MM.1S (cell line): ENCODE results near the gene RB1.

Source experiments
- DNase-seq: peaks from one replicate; pipeline ENCODE4 v3.0.0-alpha.2; 2015
- H2AFZ ChIP-seq: fragments of 300-600 bp; sonication (generic); 2 replicates; pipeline ENCODE4 v1.6.0; 2016; ENCODE audit warnings: antibody characterized with exemption, low read length
- H3F3A ChIP-seq: fragments of 300-600 bp; sonication (generic); 2 replicates; pipeline ENCODE4 v1.6.1; 2016; ENCODE audit warnings: mild to moderate bottlenecking, antibody characterized with exemption, low read length, moderate library complexity, mixed read lengths; ENCODE audit not compliant: insufficient read depth
- H3K27ac ChIP-seq: fragments of 300-600 bp; sonication (generic); 2 replicates; pipeline ENCODE4 v1.5.1; 2016; ENCODE audit warnings: mild to moderate bottlenecking, low read length
- H3K27me3 ChIP-seq: fragments of 300-600 bp; sonication (generic); replicated peaks from 2 replicates; pipeline ENCODE4 v1.6.0; 2016; ENCODE audit warnings: low read length; ENCODE audit not compliant: insufficient read depth
- H3K36me3 ChIP-seq: fragments of 300-600 bp; sonication (generic); replicated peaks from 2 replicates; pipeline ENCODE4 v1.6.1; 2016; ENCODE audit warnings: mild to moderate bottlenecking, low read length, mixed read lengths; ENCODE audit not compliant: insufficient read depth
- H3K4me1 ChIP-seq: fragments of 300-600 bp; sonication (generic); 2 replicates; pipeline ENCODE4 v1.6.1; 2016; ENCODE audit warnings: low read length, mixed read lengths
- H3K4me2 ChIP-seq: fragments of 300-600 bp; sonication (generic); 2 replicates; pipeline ENCODE4 v1.6.0; 2016; ENCODE audit warnings: low read depth, low read length
- H3K4me3 ChIP-seq: fragments of 300-600 bp; sonication (generic); 2 replicates; pipeline ENCODE4 v1.5.1; 2016; ENCODE audit warnings: low read length, mixed read lengths
- H3K79me2 ChIP-seq: fragments of 300-600 bp; sonication (generic); 2 replicates; pipeline ENCODE4 v1.6.1; 2016; ENCODE audit warnings: mixed run types, low read length, mixed read lengths
- H3K9ac ChIP-seq: fragments of 300-600 bp; sonication (generic); 2 replicates; pipeline ENCODE4 v1.6.1; 2016; ENCODE audit warnings: low read length, mixed read lengths
- H3K9me2 ChIP-seq: fragments of 300-600 bp; sonication (generic); replicated peaks from 2 replicates; pipeline ENCODE4 v1.6.1; 2016; ENCODE audit warnings: mild to moderate bottlenecking, low read length, mixed read lengths; ENCODE audit not compliant: insufficient read depth
- H3K9me3 ChIP-seq: fragments of 300-600 bp; sonication (generic); replicated peaks from 2 replicates; pipeline ENCODE4 v1.6.1; 2016; ENCODE audit warnings: mild to moderate bottlenecking, low read length, mixed read lengths; ENCODE audit not compliant: insufficient read depth
- H4K20me1 ChIP-seq: fragments of 300-600 bp; sonication (generic); 2 replicates; pipeline ENCODE4 v1.6.1; 2016; ENCODE audit warnings: mild to moderate bottlenecking, low read length, moderate library complexity, mixed read lengths; ENCODE audit not compliant: insufficient read depth
- EZH2 ChIP-seq: fragments of 300-600 bp; sonication (generic); optimal IDR thresholded peaks from 2 replicates; pipeline ENCODE3; 2017; ENCODE audit warnings: low read depth, mild to moderate bottlenecking, antibody characterized with exemption, low read length, mixed read lengths
- EZH2phosphoT487 ChIP-seq: fragments of 300-600 bp; sonication (generic); IDR thresholded peaks from 2 replicates; pipeline ENCODE4 v1.6.1; 2018; ENCODE audit warnings: antibody characterized with exemption, low read length
- TF ChIP-seq, protein P1 (sequence below): fragments of 300-600 bp; sonication (generic); IDR thresholded peaks from 2 replicates; pipeline ENCODE4 v1.5.1; 2016; ENCODE audit warnings: antibody characterized with exemption, low read length, mixed read lengths

RB1 gene

GRCh38 chr13:48369988-48370387 lies 66.4 kb downstream of the RB1 start:
- no peak overlapping the region for H3K27ac ChIP-seq
- no peak for DNase-seq
- no peak overlapping the region for H3K9ac ChIP-seq
- no peaks in the 10 kb centered on the region for H3K4me1 ChIP-seq
- TF ChIP-seq, protein P1, sequence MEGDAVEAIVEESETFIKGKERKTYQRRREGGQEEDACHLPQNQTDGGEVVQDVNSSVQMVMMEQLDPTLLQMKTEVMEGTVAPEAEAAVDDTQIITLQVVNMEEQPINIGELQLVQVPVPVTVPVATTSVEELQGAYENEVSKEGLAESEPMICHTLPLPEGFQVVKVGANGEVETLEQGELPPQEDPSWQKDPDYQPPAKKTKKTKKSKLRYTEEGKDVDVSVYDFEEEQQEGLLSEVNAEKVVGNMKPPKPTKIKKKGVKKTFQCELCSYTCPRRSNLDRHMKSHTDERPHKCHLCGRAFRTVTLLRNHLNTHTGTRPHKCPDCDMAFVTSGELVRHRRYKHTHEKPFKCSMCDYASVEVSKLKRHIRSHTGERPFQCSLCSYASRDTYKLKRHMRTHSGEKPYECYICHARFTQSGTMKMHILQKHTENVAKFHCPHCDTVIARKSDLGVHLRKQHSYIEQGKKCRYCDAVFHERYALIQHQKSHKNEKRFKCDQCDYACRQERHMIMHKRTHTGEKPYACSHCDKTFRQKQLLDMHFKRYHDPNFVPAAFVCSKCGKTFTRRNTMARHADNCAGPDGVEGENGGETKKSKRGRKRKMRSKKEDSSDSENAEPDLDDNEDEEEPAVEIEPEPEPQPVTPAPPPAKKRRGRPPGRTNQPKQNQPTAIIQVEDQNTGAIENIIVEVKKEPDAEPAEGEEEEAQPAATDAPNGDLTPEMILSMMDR: no peak
- TF ChIP-seq EZH2 (no peak), EZH2phosphoT487 (no peak)
- H3K27me3 ChIP-seq: no peaks in the 10 kb centered on the region
- no peaks in the 10 kb centered on the region for H3K9me2 ChIP-seq
- no peaks in the 10 kb centered on the region for H4K20me1 ChIP-seq
- H3K4me3 ChIP-seq: no peak overlapping the region
- no peaks in the 10 kb centered on the region for H3F3A ChIP-seq
- no peaks in the 10 kb centered on the region for H3K9me3 ChIP-seq
- H3K4me2 ChIP-seq: no peak overlapping the region
- H3K79me2 ChIP-seq: no peaks in the 10 kb centered on the region
- no peaks in the 10 kb centered on the region for H3K36me3 ChIP-seq
- H2AFZ ChIP-seq: no peak overlapping the region

DNA sequence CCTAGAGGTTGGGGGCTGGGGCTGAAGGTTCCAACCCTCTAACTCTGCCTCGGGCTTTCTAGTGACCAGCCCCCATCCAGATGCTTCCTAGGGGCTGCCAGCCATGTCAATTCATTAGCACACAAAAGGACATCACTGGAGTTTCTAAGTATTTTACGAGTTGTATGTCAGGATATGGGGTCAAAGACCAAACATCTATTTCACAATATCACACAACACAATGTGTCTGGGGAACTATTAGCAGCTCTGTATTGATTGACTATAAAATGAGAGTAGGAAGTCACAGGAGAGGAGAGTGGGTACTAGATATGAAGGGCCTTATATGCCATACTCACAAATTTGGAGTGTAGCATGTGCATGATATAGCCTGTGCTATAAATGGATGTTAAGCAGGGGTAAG lies 67.3 kb downstream of the RB1 start:
- no peak overlapping the region for H3K4me2 ChIP-seq
- no peaks in the 10 kb centered on the region for H3K4me1 ChIP-seq
- no peak overlapping the region for H3K27ac ChIP-seq
- DNase-seq: no peak
- H4K20me1 ChIP-seq: no peaks in the 10 kb centered on the region
- H3K79me2 ChIP-seq: no peaks in the 10 kb centered on the region
- no peaks in the 10 kb centered on the region for H3F3A ChIP-seq
- H3K4me3 ChIP-seq: no peak overlapping the region
- no peak overlapping the region for H3K9ac ChIP-seq
- TF ChIP-seq EZH2phosphoT487: no peak
- no peak for TF ChIP-seq EZH2
- TF ChIP-seq, protein P1: no peak
- H3K27me3 ChIP-seq: no peaks in the 10 kb centered on the region
- H3K9me2 ChIP-seq: no peaks in the 10 kb centered on the region
- H2AFZ ChIP-seq: no peak overlapping the region
- no peaks in the 10 kb centered on the region for H3K9me3 ChIP-seq
- no peaks in the 10 kb centered on the region for H3K36me3 ChIP-seq

- Histone ChIP-seq H3K79me2 (no peaks in the 10 kb centered on the region), H4K20me1 (no peaks in the 10 kb centered on the region), H3K4me1 (no peaks in the 10 kb centered on the region), H3K9me2 (no peaks in the 10 kb centered on the region), H2AFZ (no peak overlapping the region), H3K4me3 (no peak overlapping the region), H3K9me3 (no peaks in the 10 kb centered on the region), H3K36me3 (no peaks in the 10 kb centered on the region), H3K27me3 (no peaks in the 10 kb centered on the region), H3K27ac (no peak overlapping the region), H3K4me2 (no peak overlapping the region), H3K9ac (no peak overlapping the region), H3F3A (no peaks in the 10 kb centered on the region)
- no peak for DNase-seq
- TF ChIP-seq EZH2phosphoT487 (no peak), EZH2 (no peak)
- TF ChIP-seq, protein P1: no peak
Observed at GRCh38 chr13:48377857-48378256, 74.3 kb downstream of the RB1 start.

DNA sequence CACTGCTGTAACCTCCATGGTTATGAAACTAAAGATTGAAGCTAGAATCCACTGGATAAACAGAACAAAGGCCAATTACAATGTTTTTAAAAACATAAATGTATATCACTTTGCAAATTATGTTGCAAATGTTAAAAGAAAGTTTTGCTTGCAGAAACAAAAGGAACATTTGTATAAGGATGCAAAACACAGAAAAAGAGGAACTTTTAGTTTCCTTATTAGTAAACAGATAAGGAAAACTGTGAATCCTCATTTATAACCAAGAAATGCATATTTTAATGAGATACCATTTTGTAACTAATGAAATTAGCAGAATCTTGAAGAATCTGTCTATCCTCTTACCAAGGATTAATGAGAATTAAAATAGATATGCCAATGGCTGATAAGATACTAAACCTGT lies 77.0 kb downstream of the RB1 start:
- Histone ChIP-seq H3K4me2 (no peak overlapping the region), H3K9me2 (no peaks in the 10 kb centered on the region), H3K4me3 (no peak overlapping the region), H3K9me3 (no peaks in the 10 kb centered on the region), H3K27ac (no peak overlapping the region), H4K20me1 (no peaks in the 10 kb centered on the region), H3K4me1 (no peaks in the 10 kb centered on the region), H3K27me3 (no peaks in the 10 kb centered on the region), H3K79me2 (no peaks in the 10 kb centered on the region), H3F3A (no peaks in the 10 kb centered on the region), H3K36me3 (no peaks in the 10 kb centered on the region), H2AFZ (no peak overlapping the region), H3K9ac (no peak overlapping the region)
- no peak for DNase-seq
- TF ChIP-seq, protein P1: no peak
- TF ChIP-seq EZH2phosphoT487 (no peak), EZH2 (no peak)
